HG02840 (cell line): ENCODE measurements around the gene OGT.
"Not testable (repeated sequence)": the region's sequence is repeated elsewhere in the genome, so short reads cannot be mapped to it uniquely, and the experiment has no call there.

Experiments used
- ATAC-seq: cut with Tn5 transposase; IDR thresholded peaks from one replicate; pipeline ENCODE4 v1.9.1; 2021; ENCODE audit warnings: mild to moderate bottlenecking, moderate library complexity, moderate number of reproducible peaks; ENCODE audit not compliant: unreplicated experiment, low FRiP score

Gene OGT

DNA sequence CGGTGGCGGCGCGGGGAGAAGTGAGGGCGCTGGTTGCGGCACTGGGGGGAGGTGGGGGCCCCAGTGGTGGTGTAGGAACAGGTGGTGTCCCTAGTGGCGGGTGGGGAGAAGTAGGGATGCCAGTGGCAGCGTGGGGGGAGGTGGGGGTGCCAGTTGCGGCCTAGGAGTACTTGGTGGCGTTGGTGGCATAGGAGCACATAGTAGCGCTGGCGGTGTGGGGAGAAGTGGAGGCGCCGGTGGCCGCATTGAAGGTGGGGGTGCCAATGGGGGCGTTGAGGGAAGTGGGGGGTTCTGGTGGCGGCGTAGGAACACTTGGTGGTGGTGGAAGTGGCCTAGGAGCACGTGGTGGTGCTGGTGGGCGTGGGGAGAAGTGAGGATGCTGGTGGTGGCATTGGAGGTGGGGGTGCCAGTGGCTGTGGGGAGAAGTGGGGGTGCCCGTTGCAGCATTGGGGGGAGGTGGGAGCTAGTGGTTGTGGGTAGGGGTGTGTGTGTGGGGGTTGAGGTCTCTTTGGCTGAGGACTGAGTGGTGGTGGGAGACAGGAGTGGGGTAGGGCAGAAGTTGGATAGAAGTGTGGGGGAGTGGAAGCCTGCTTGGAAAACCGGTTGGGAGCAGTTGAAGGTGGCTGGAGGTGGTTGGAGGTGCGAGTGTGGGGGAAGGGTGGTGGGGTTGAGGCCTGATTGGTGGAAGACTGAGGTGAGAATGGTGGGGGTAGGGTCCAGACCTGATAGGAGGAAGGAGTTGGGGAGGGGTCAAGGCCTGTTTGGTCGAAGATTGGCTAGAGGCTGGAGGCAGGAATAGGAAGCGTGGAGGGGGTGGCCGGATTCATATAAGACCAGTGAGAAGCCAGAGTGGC is 46.5 kb downstream of the OGT start:
- no peak for ATAC-seq

DNA sequence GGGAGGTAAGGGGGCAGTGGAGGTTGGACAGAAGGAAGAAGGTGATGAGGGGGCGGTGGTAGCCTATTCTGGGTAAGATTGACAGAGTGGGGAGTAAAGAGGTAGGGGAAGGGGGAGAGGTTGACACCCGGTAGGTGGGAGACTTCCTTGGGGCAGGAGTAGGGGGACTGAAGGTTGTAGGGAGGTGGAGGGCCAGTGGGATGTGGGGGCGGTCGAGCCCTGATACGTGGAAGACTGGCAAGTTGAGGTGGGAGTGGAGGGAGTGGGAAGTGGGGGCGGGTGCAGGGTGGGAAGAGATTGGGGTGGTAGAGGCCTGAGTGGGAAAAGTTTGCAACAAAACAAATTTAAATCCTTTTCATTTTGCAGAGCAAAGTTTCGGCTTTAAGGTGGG is 47.1 kb downstream of the OGT start:
- no peak for ATAC-seq

DNA sequence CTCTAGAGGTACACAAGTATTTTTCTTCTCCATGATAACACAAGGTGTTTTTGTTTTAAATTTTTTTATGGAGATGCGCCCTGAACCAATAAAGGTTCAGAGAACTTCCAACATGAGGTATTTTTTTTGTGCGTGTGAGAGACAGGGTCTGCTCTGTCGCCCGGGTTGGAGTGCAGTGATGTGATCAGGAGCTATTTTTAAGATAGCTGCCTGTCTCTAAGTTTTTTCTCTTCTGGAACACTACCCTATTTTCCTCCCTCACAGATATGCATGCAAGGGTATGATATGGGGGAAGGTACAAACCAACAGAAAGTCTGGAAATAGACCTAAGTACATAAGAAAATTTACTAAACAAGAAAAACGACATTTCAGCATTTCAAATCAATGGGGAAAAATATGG is 48.3 kb downstream of the OGT start:
- no peak for ATAC-seq

DNA sequence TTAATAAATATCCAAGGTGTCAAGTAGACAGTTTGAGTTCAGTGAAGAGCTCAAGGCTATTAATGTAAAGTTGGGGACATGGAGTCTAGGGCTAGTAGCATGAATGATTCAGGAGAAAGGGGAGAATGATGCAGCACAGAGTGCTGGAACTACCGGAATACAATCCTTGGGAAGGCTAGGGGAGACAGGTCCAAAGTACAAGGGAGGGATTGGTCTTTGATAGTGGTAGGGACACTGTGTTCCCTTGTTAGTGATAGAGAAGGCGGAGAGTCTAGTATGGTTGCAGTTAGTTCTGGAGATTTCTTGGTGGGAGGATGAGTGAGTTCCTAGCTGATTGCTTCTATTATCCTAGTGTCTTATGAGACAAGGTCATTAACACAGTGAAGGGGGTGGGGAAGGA is 54.0 kb downstream of the OGT start:
- no peak for ATAC-seq

DNA sequence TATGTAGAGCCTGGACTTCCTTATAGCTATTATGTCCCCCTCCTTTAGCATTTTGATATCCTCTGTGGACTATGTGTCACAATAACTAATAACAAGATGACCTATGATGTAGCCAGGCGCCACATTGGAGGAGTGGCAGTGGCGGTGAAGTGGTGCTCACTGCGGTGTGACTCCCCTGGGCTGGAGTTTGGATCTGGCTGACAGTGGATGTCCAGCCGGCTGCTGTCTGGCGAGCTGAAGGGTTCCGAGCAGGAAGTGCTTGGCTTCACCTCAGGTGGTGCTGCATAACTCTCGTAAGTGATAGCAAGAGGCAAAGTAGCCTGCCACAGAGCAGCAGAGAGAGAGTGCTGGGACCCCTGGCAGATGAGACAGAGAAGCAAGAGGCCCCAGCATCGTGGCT is 60.3 kb downstream of the OGT start:
- ATAC-seq, result not testable (repeated sequence)

DNA sequence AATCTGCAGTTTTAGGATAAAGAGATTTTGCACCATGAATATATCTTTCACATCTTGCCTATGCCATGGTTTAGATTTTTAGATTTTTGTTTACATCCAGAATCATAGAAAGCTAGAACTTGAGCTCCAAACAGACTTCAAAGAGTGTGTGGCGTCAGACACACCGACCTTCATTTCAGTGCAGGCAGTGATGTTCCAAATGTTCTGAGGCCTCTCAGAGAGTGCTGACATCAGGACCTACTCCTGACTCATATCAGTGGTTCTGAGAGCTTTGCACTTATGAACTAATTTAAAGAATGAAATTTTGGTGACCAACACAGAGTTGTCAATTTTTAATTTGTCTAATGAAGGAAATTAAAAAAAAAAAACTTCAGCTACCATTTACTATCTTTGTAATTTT is 67.1 kb downstream of the OGT start:
- no peak for ATAC-seq

DNA sequence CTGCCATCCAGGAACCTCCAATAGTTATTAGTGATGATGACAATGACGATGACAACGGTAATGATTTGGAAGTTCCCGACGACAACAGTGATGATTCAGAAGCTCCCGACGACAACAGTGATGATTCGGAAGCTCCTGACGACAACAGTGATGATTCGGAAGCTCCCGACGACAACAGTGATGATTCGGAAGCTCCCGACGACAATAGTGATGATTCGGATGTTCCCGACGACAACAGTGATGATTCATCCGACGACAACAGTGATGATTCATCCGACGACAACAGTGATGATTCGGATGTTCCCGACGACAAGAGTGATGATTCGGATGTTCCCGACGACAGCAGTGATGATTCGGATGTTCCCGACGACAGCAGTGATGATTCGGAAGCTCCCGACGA is 70.7 kb downstream of the OGT start:
- no peak for ATAC-seq

DNA sequence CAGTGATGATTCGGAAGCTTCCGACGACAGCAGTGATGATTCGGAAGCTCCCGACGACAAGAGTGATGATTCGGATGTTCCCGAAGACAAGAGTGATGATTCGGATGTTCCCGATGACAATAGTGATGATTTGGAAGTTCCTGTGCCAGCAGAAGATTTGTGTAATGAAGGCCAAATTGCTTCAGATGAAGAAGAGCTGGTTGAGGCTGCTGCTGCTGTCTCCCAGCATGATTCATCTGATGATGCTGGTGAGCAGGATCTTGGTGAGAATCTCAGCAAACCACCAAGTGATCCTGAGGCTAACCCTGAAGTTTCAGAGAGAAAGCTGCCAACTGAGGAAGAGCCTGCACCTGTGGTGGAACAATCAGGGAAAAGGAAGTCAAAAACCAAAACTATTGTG is 71.2 kb downstream of the OGT start:
- no peak for ATAC-seq

DNA sequence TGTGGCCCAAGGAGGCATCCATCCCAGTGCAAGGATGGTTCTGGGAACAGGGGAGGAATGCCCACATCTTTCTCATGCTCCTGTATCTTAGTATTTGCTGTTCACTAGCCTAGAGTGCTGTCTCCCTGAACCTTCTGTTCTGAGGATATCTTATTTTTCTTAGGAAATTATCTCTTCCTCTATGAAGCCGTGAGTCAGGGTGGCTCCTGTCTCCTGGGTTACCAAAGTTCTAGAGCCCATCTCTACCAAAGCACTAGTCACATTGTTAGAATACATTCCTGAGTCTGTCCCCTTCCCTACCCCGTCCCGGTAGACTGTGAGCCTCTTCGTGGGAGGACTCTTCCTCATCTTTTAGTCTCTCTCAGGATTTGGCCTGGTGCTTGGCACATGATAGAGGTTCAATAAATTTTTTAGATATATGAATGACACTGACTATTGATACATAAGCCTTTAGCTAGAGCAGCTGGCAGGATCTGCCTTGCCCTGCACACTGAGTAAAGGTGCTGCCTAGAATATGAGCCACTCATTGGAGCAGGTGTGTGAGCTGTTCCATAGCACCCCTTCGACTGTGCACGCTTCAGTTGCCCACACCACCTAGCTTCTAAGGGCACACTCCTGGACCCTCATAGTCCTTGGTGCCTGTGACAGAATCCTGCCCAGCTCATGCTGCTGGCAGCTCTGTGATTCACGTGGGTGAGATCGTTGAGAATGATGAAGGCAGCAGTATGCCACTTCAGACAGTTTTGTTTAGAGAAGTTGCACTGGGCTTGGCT is 72.1 kb downstream of the OGT start:
- ATAC-seq, result no peak

DNA sequence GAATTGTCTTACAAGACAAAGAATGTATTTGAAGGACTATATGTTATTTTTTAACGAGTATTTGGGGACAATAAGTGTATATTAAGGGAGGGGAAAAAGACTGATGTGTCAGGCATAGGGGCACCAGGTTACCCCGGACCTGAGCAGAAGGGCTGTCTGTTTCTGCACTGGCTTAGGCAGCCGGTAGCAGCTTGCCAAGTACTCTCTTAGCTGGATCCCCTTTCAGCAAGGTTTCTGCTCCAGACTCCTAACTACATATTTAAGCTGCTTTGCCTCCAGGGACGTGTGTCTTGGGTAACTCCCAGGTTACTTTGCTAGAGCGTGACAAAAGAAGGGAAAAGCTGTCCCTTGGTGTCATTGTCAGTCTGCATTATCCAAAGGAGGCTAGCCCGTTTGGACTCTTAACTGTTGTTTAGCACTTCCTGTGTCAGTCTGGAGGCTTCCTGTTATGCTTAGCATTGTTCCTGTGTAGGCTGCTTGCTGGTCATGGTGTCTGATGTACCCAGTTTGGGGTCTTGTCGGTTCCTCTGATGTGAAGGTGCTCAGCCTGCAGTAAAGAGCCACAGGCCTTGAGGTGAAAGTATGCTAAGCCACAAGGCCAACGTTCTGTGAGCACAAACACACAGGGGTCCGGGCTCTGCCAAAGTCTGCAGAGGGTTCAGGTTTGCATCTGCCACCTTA is 73.8 kb downstream of the OGT start:
- ATAC-seq, result no peak

DNA sequence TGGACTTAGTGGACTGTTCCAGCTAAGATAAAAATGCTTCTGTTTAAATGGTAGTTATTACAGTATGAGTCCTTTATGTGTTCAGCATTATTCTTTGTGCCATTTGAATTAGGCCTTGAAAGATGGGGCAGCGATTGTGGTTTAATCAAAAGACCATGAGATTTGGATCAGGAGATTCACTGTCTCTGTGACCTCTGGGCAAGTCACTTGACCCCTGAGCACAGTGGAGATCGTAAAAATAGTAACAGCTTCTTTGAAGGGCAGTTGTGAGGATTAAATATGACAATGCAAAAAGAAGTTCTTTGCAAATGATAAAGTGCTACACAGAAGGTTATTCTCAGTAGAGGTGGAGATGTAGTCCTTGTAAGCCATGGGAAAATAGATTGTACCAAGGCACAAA is 74.6 kb downstream of the OGT start:
- no peak for ATAC-seq

DNA sequence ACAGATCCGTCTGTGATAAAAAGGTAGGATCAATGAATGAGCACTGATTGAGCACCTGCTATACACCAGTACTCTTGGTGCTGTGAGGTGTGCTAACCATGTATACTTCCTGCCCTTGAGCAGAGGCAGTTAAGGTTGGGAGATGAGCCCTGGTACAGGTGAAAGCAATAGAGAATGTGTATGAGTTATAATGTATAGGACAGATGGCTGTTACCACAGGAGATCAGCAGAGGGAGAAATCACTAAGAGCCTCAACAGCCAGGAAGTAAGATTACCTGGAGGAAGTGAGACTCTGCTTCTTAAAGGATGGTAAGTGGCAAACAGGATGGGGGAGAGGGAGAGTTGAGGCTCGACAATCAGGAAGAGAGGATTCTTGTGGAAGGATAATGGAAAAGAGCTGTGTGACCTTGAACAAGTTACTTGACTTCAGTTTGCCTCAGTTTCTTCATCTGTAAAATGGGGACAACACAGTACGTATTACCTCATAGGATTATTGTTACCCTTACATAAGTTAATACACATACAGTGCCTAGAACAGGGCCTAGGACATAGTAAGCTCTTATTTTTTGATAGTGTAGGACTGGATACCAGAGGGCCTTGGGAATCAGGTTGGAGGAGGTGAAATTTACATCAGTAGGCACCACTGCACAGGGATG is 76.3 kb downstream of the OGT start:
- ATAC-seq, result no peak

DNA sequence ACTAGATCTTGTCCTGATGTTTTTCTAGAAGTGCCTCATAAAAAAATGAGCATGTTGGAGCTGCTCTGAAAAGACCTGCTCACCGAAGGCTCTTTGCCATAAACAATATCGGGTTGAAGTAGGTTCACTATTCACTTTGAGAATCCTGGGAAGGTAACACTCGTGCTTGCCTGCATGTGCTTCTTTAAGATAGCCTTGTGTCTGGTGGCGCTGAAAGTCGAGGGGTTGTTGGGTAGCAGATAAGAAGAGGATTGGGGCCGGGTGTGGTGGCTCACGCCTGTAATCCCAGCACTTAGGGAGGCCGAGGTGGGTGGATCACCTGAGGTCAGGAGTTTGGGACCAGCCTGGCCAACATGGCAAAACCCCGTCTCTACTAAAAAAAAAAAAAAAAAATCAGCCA is 78.8 kb downstream of the OGT start:
- not testable (repeated sequence) for ATAC-seq

DNA sequence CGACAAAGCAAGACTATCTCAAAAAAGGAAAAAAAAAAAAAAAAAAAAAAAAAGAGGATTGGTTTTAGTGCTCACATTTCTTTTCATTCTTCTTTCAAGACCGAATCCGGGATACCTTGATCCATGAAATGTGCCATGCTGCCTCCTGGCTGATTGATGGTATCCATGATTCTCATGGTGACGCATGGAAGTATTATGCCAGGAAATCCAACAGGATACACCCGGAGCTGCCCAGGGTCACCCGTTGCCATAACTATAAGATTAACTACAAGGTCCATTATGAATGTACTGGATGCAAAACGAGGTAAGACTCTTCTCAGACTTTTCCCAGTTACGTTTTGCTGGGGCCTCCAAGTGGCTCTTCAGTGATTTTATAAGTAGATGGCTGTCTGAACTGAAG is 79.4 kb downstream of the OGT start:
- ATAC-seq, result no peak

DNA sequence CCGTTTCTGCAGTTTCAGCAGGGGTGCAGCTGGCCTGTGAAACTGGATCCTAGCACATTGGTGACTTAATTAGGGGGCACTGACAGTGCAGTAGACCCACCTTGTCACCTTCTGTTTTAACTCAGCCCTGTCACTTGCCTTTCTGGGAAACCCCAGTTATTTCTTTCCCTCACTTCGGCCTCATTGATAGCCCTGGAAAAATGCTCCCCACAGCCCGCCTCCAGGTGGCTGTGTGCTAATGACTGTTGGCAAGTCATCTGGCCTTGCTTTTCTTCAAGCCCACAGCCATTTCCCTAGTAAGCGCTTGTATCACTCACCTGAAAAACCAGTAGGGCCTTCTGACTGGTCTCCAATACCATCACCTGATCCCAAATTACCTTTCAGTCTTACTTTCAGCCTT is 82.2 kb downstream of the OGT start:
- no peak for ATAC-seq

DNA sequence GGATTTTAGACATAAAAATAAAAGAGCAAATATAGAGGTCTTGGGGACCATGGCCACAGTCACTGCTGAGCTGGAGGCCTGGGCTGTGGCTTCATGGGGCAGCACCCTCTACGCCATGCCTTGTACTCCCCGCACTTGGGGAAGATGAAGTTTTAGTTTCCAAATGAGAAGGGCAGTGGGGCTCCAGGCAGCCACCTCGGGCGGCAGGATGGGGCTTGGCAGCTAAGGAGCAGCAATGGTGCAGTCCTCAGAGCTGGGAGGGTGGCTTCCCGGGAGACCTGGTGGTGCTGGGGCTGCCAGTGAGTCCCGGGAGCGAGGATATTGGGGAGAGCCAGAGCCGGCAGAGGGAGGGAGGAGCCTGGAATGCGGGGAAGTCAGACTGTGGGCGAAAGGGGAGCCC is 83.0 kb downstream of the OGT start:
- no peak for ATAC-seq

DNA sequence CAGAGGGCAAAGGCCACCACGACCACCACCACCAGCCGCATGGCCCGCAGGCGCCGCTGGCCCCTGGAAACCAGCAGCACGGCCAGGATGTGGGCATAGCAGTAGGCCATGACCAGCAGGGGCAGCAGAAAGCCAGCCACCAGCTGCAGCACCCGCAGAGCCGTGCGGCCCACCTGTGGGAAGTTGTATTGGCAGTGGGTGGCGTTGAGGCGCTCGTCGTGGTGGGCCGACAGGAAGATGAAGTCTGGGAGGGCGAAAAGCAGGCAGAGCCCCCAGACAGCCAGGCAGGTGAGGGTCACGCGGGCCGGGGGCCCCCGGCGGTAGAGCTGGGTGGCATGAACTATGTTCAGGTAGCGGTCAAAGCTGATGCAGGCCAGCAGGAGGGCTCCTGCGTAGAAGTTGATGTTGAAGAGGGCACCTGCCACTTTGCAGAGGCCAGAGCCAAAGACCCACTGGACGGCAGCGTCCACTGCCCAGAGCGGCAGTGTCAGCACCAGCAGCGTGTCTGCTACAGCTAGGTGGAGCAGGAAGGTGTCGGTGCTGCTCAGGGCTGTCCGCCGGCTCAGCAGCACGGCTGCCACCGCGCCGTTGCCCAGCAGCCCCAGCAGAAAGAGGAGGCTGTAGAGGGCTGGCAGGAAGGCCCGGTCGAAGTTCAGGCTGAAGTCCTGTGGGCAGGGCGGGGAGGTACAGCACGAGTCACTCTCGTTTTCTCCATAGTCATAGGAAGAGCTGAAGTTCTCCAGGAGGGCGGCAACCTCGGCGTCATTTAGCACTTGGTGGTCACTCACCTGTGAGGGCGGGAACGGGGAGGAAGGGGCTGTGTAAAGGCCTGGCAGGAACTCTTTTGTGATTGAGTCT is 84.0 kb downstream of the OGT start:
- ATAC-seq, result no peak

DNA sequence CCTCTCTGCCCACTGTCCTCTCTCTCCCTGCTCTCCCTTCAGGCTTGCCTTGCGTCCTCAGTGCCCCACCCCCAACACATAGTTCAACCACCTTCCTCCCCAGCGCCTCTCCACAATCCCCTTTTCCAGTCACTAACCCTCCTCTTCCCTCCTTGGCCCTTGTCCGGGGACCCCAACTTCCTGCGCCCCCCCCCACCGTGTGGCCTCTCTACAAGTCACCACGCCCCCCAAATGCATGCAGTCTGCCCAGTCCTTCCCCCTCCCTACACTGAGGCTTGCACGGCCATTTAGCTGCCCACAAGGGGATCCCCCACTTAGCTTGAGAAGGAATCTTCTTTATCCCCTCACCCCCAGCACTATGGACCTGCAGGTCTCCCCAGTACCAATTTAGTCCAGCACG is 84.8 kb downstream of the OGT start:
- no peak for ATAC-seq

DNA sequence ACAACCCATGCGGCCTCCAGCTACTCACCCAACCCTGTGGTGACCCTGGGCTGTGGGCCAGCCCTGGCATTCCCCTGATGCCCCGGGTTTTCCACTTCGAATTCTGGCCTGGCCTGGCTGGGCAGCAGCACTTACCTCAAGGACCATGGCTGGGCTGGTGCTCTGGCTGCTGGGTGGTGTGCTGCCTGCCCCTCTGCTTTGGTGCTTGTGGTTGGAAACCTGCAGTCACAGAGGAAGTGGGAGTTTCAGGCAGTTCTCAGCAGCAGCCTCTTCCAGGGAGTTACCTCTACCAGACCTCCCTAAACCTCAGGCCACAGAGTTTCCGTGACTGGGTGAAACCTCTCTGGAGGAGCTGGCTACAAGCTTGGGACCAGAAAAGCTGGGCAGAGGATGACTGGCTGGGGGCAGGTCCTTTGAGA is 85.4 kb downstream of the OGT start, which contains the start of gene CXCR3:
Gene CXCR3, minus strand, starts transcription at position 209 of the 419 bp plus-strand sequence. Its CDS starts 62 bp downstream, at position 147.
- no peak for ATAC-seq

DNA sequence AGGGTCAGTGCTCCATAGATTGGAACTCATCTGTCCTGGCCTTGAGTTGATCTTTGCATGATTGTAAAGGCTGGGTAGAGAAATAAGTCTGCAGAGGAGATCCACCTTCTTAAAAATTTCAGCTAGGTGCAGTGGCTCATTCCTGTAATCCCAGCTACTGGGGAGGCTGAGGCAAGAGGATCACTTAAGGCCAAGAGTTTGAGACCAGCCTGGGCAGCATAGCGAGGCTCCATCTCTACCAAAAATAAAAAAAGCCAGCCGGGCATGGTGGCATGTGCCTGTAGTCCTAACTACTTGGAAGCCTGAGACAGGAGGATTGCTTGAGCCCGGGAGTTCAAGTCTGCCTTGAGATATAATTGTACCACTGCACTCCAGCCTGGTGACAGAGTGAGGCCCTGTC is 85.9 kb downstream of the OGT start:
- no peak for ATAC-seq
